GM23248 (cell line): ENCODE measurements around the gene ITGAV. TPM values are rescaled to one million over a fixed set of nuclear protein-coding genes. Genes with fewer than 3 reads are reported as not detected.

Experiments
- DNase-seq: peaks from one replicate; pipeline ENCODE4 v3.0.0-alpha.2; 2015
- H2AFZ ChIP-seq: fragments of 200-600 bp; sonication (generic); 2 replicates; pipeline ENCODE4 v1.6.1; 2016; ENCODE audit warnings: antibody characterized with exemption
- H3F3A ChIP-seq: fragments of 200-600 bp; sonication (generic); 2 replicates; pipeline ENCODE4 v1.6.1; 2016; ENCODE audit warnings: mild to moderate bottlenecking, antibody characterized with exemption, mixed run types; ENCODE audit not compliant: insufficient read depth
- H3K27ac ChIP-seq: fragments of 200-600 bp; sonication (generic); 2 replicates; pipeline ENCODE4 v1.5.1; 2016; ENCODE audit warnings: mild to moderate bottlenecking
- H3K27me3 ChIP-seq: fragments of 200-600 bp; sonication (generic); replicated peaks from 2 replicates; pipeline ENCODE4 v1.6.1; 2016; ENCODE audit warnings: mild to moderate bottlenecking; ENCODE audit not compliant: insufficient read depth
- H3K36me3 ChIP-seq: fragments of 200-600 bp; sonication (generic); 2 replicates; pipeline ENCODE4 v1.6.1; 2016; ENCODE audit warnings: low read depth, mild to moderate bottlenecking
- H3K4me1 ChIP-seq: fragments of 200-600 bp; sonication (generic); 2 replicates; pipeline ENCODE4 v1.6.1; 2016; ENCODE audit warnings: mild to moderate bottlenecking; ENCODE audit not compliant: insufficient read depth
- H3K4me2 ChIP-seq: fragments of 200-600 bp; sonication (generic); one replicate; pipeline ENCODE4 v1.6.1; 2016; ENCODE audit warnings: mild to moderate bottlenecking; ENCODE audit not compliant: unreplicated experiment
- H3K4me3 ChIP-seq: fragments of 200-600 bp; sonication (generic); 2 replicates; pipeline ENCODE4 v1.5.1; 2016; ENCODE audit warnings: mild to moderate bottlenecking
- H3K79me2 ChIP-seq: fragments of 200-600 bp; sonication (generic); 2 replicates; pipeline ENCODE4 v1.6.1; 2016; ENCODE audit warnings: mild to moderate bottlenecking; ENCODE audit not compliant: insufficient read depth
- H3K9ac ChIP-seq: fragments of 200-600 bp; sonication (generic); 2 replicates; pipeline ENCODE4 v1.6.1; 2016; ENCODE audit warnings: mild to moderate bottlenecking
- H3K9me2 ChIP-seq: fragments of 200-600 bp; sonication (generic); 2 replicates; pipeline ENCODE4 v1.6.1; 2016; ENCODE audit warnings: mixed run types, mild to moderate bottlenecking, moderate library complexity; ENCODE audit not compliant: insufficient read depth
- H3K9me3 ChIP-seq: fragments of 200-600 bp; sonication (generic); one replicate; pipeline ENCODE4 v1.6.1; 2017; ENCODE audit warnings: low read depth
- H4K20me1 ChIP-seq: fragments of 200-600 bp; sonication (generic); 2 replicates; pipeline ENCODE4 v1.6.0; 2016; ENCODE audit not compliant: insufficient read depth
- EZH2 ChIP-seq: fragments of 200-600 bp; sonication (generic); IDR thresholded peaks from 2 replicates; pipeline ENCODE4 v1.6.1; 2018; ENCODE audit warnings: antibody characterized with exemption, mild to moderate bottlenecking; ENCODE audit not compliant: insufficient read depth, poor library complexity, severe bottlenecking
- EZH2phosphoT487 ChIP-seq: fragments of 200-600 bp; sonication (generic); IDR thresholded peaks from 2 replicates; pipeline ENCODE4 v1.6.1; 2018; ENCODE audit warnings: antibody characterized with exemption, moderate library complexity, mild to moderate bottlenecking, low read depth; ENCODE audit not compliant: insufficient read depth
- WGBS, 2 experiments: methylation state at CpG; one replicate each; pipeline ENCODE4 v1.1.6; 2015 to 2017; ENCODE audit warnings: low lambda C conversion rate in 2 of 2, low coverage in 1 of 2; ENCODE audit errors: missing lambda C conversion rate in 2 of 2; 5-methylcytosine and 5-hydroxymethylcytosine counted together
- in situ Hi-C: fragments of 300-500 bp; cut with MboI; formaldehyde crosslinking; loops from 2 replicates; pipeline ENCODE4 v1.15.0; 2020
- polyA plus RNA-seq: library from polyadenylated mRNA; unstranded; fragments of >200 nt; fragmentation: Nextera tagmentation; extraction: Ambion mirVana; gene quantifications from 2 replicates; pipeline ENCODE4 v1.2.1, GENCODE V29; 2016
- total RNA-seq: library from RNA; depleted of rRNA; stranded (reverse); fragments of >200 nt; shearing (Covaris generic); gene quantifications from 2 replicates; pipeline ENCODE4 v1.2.3, GENCODE V29; 2014

The ITGAV gene
- total and polyA plus RNA-seq, 2 experiments from 2014 or later: 61.9 to 250 TPM

DNA sequence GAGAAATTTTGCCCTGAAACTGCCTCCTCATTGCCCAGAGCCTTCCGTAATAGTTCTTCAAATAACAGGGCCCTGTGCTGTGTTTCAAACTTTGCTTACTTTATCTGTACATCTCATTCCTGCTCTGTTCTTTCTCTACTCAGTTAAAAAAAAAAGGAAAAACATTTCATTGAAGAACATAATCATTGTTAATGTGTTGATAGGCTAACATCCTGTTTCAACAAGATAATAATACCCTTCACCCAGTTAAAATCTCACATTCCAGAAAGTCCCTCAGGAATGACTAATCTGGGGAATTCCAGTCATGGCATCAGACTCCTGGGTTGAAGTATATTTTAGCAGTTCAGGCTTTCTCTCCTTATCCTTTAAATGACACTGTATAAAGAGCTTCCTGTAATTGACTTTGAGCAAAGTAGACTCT, 45.6 kb upstream of the ITGAV start:
- in situ Hi-C loops: no loop called here
- Histone ChIP-seq H3K9me2 (no peaks in the 10 kb centered on the region), H3K27ac (peak overlapping the region; percentile 88), H3K36me3 (no peaks in the 10 kb centered on the region), H3K4me1 (peaks cover 60% of the 10 kb centered on the region), H3K27me3 (no peaks in the 10 kb centered on the region), H3K4me2 (peak overlapping the region; percentile 69), H3K4me3 (peak overlapping the region; percentile 56), H3K9ac (peak overlapping the region; percentile 67), H3F3A (peaks cover 46% of the 10 kb centered on the region), H3K9me3 (no peaks in the 10 kb centered on the region), H3K79me2 (no peaks in the 10 kb centered on the region), H4K20me1 (no peaks in the 10 kb centered on the region), H2AFZ (no peak overlapping the region)
- 5 to 11% methylated on average over 1 of the region's 1 CpG for WGBS, 2 experiments
- DNase-seq: peak; percentile 84
- TF ChIP-seq EZH2phosphoT487 (0 out of 2 replicates have a peak, but pooled peaks have one; percentile 48), EZH2 (no peak)

DNA sequence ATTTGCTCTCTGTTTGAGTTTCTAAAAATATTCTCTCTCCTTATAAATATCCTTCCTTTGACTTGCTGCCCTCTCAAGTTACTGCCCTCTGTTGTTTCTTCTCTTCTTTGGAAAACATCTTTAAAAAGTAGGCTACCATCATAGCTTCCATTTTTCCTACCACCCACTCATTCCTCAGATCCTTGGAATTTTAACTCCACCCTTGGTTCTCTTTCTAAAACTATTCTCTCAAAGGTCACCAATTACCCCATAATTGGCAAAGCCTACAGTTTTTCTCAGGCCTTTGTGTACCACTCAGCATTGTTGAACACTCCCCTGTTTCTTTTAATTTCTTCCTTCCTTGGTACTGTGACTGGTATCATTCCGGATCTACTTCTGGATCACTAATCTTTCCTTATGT, 43.0 kb upstream of the ITGAV start:
- Histone ChIP-seq H3F3A (peaks cover 29% of the 10 kb centered on the region), H3K4me1 (peaks cover 43% of the 10 kb centered on the region), H3K36me3 (no peaks in the 10 kb centered on the region), H3K9me2 (no peaks in the 10 kb centered on the region), H3K4me2 (peak overlapping the region; percentile 47), H4K20me1 (no peaks in the 10 kb centered on the region), H3K27ac (peak overlapping the region; percentile 48), H2AFZ (peak overlapping the region; percentile 42; the same call in 1 of the 2 replicates), H3K27me3 (no peaks in the 10 kb centered on the region), H3K79me2 (no peaks in the 10 kb centered on the region), H3K9me3 (no peaks in the 10 kb centered on the region), H3K9ac (no peak overlapping the region), H3K4me3 (peak overlapping the region; percentile 14; the same call in 1 of the 2 replicates)
- DNase-seq: peak; percentile 71
- in situ Hi-C loops: no loop called here
- 46 to 82% methylated on average over 1 of the region's 1 CpG for WGBS, 2 experiments
- TF ChIP-seq EZH2phosphoT487: no peak
- no peak for TF ChIP-seq EZH2

DNA sequence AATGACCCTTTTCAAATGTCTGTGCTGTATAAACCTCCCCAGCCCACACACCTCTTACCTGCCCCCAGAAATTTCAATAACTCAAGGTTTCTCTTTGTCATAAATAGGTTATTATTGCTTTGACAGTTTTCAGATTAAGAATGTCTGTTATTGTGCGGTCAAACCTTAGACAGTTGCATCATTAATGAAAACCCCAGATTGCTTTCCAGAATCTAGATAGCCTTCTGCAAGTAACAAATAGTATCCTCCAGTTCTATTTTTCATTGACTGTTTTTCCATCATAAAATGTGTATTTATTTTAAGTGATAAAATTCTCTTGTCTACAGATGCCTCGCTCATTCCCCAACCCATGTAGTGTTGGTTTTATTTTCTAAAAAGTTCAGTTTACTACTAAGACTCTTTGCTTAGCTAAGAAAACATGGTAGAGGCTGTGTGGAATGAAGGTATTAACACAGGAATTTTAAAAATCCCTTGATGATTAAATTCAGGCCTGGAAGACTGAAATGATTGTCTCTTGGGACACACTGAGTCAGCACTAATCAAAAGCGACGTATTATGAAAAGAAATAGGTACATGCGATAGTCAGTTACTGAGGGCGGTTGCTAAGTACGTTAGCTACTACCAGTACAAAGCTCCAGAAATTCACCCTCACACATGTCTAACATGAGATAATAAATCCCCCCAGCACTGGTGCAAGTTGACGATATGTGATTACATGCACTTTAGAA, 38.4 kb upstream of the ITGAV start:
- peaks cover 11% of the 10 kb centered on the region; the same call in 1 of the 2 replicates for H3F3A ChIP-seq
- no peaks in the 10 kb centered on the region for H3K79me2 ChIP-seq
- no peaks in the 10 kb centered on the region for H3K9me2 ChIP-seq
- no peaks in the 10 kb centered on the region for H4K20me1 ChIP-seq
- H3K4me1 ChIP-seq: peaks cover 19% of the 10 kb centered on the region
- H3K4me3 ChIP-seq: no peak overlapping the region
- TF ChIP-seq EZH2phosphoT487: no peak
- no peak for TF ChIP-seq EZH2
- H3K27me3 ChIP-seq: no peaks in the 10 kb centered on the region
- WGBS, 2 experiments: 83 to 84% methylated on average over 8 of the region's 8 CpGs
- no peaks in the 10 kb centered on the region for H3K9me3 ChIP-seq
- no peak overlapping the region for H3K9ac ChIP-seq
- in situ Hi-C loops: no loop called here
- DNase-seq: peak; percentile 25
- H3K27ac ChIP-seq: no peak overlapping the region
- no peaks in the 10 kb centered on the region for H3K36me3 ChIP-seq
- no peak overlapping the region for H2AFZ ChIP-seq
- H3K4me2 ChIP-seq: no peak overlapping the region

DNA sequence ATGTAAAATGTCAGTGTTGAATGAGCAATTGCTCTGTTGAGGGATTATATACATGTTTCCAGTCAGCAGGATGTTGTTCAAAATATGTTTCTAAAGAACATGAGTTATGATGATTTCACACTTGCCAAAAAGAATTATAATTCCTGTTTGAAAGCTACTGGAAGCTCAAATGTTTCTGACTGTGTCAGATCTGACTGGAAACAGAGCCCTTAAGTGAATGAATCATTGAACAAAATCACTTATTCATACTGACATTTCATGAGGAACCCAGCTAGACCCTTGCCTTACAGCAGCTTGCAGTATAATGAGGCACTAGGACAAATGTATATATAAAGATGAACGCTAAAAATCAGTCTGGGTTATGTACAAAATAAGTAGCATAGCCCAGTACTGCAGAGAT, 35.4 kb upstream of the ITGAV start:
- H3K9ac ChIP-seq: no peak overlapping the region
- TF ChIP-seq EZH2phosphoT487 (no peak), EZH2 (no peak)
- 41 to 64% methylated on average over 1 of the region's 1 CpG for WGBS, 2 experiments
- no peak for DNase-seq
- no peak overlapping the region for H3K27ac ChIP-seq
- peaks cover 6% of the 10 kb centered on the region; the same call in 1 of the 2 replicates for H3K4me1 ChIP-seq
- H3K36me3 ChIP-seq: no peaks in the 10 kb centered on the region
- H3K79me2 ChIP-seq: no peaks in the 10 kb centered on the region
- no peak overlapping the region for H2AFZ ChIP-seq
- in situ Hi-C loops: no loop called here
- H3K4me3 ChIP-seq: no peak overlapping the region
- no peak overlapping the region for H3K4me2 ChIP-seq
- no peaks in the 10 kb centered on the region for H3K27me3 ChIP-seq
- H3K9me2 ChIP-seq: no peaks in the 10 kb centered on the region
- no peaks in the 10 kb centered on the region for H3K9me3 ChIP-seq
- H3F3A ChIP-seq: 0 out of 2 replicates have a peak, but pooled peaks cover 5% of the 10 kb centered on the region
- no peaks in the 10 kb centered on the region for H4K20me1 ChIP-seq
